ENCODE data around the gene SND1. TPM values are rescaled to one million over a fixed set of nuclear protein-coding genes. Genes with fewer than 3 reads are reported as not detected.

Gene SND1
- total RNA-seq, 1 experiment from 2014 or later = 218 TPM

DNA sequence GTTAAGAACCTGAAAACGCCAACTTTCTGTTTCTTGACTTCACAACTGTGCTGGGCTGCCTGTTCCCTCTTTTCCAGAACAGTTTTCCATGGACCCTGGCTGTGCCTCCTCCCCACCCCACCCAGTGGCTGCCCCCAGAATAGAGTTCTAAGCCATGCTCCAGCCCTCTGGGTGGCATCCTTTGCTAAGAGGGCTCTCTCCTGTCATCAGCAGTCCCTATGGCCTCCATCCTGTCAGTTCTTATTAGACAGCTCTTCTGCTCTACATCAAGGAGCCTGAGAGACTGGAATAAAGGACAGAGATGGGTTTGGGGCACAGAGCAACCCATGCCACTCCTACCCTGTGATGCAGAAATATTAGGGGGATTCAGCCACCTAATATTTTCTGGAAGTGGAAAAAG, 393.2 kb downstream of the SND1 start:
- Mint-ChIP-seq H3K27ac (no peak overlapping the region), H3K9me3 (no peaks in the 10 kb centered on the region), H3K4me3 (no peak overlapping the region; a peak in 1 of 5 replicates), H3K4me1 (peaks cover 8 to 9% of the 10 kb centered on the region in 2 experiments), H3K36me3 (ENCODE audit: insufficient read depth in 1 of 3, low read depth in 3 of 3) (no peaks in the 10 kb centered on the region), H3K27me3 (ENCODE audit: low read depth) (no peaks in the 10 kb centered on the region)
- Histone ChIP-seq H3K4me1 (ENCODE audit: insufficient read depth, low read length) (no peaks in the 10 kb centered on the region), H3K9ac (ENCODE audit: extremely low read depth, insufficient read length, low read length) (no peak overlapping the region), H3K79me1 (ENCODE audit: insufficient read depth, low read depth, low read length, poor library complexity, severe bottlenecking) (no peaks in the 10 kb centered on the region), H2AK5ac (ENCODE audit: insufficient read length, low read length) (no peak overlapping the region), H4K8ac (replicated peaks; ENCODE audit: insufficient read length, low read depth, low read length) (no peak overlapping the region), H3K18ac (ENCODE audit: insufficient read length, low read depth, low read length) (no peak overlapping the region), H3K9me3 (ENCODE audit: control insufficient read depth, low read depth, low read length) (no peaks in the 10 kb centered on the region), H2BK15ac (ENCODE audit: low read depth, low read length) (no peak overlapping the region), H3K23me2 (ENCODE audit: insufficient read length, low read depth, low read length, poor library complexity, severe bottlenecking) (no peaks in the 10 kb centered on the region), H3T11ph (ENCODE audit: low read length) (no peak overlapping the region), H4K91ac (ENCODE audit: insufficient read length, low read depth, low read length) (no peak overlapping the region), H3K27ac (ENCODE audit: insufficient read length, low read depth, low read length) (no peak overlapping the region), H3K14ac (ENCODE audit: insufficient read depth, low read length) (no peak overlapping the region), H3K56ac (ENCODE audit: insufficient read length, low read depth, low read length) (no peak overlapping the region), H2BK5ac (ENCODE audit: insufficient read length, low read length) (no peak overlapping the region), H3K23ac (ENCODE audit: insufficient read length, low read depth, low read length) (no peak overlapping the region), H3K27me3 (ENCODE audit: insufficient read depth, low read length) (no peaks in the 10 kb centered on the region), H2AFZ (ENCODE audit: low read length) (no peak overlapping the region), H2BK20ac (ENCODE audit: low read depth, low read length, poor library complexity, severe bottlenecking) (no peak overlapping the region), H2BK120ac (ENCODE audit: low read depth, low read length, poor library complexity, severe bottlenecking) (no peak overlapping the region), H3K4me2 (ENCODE audit: insufficient read depth, insufficient read length, low read length) (no peak overlapping the region), H3K4ac (ENCODE audit: low read depth, low read length) (no peak overlapping the region), H3K79me2 (ENCODE audit: insufficient read depth, low read length) (no peaks in the 10 kb centered on the region), H4K20me1 (ENCODE audit: control insufficient read depth, insufficient read depth, insufficient read length) (no peaks in the 10 kb centered on the region), H2BK12ac (ENCODE audit: insufficient read length, low read depth, low read length) (no peak overlapping the region), H4K5ac (ENCODE audit: insufficient read length, low read depth, low read length) (no peak overlapping the region)
- no CpG with 5 or more reads among the region's 1 CpG for WGBS (ENCODE audit: extremely low coverage, insufficient read length, low lambda C conversion rate)
- TF ChIP-seq, protein P1, sequence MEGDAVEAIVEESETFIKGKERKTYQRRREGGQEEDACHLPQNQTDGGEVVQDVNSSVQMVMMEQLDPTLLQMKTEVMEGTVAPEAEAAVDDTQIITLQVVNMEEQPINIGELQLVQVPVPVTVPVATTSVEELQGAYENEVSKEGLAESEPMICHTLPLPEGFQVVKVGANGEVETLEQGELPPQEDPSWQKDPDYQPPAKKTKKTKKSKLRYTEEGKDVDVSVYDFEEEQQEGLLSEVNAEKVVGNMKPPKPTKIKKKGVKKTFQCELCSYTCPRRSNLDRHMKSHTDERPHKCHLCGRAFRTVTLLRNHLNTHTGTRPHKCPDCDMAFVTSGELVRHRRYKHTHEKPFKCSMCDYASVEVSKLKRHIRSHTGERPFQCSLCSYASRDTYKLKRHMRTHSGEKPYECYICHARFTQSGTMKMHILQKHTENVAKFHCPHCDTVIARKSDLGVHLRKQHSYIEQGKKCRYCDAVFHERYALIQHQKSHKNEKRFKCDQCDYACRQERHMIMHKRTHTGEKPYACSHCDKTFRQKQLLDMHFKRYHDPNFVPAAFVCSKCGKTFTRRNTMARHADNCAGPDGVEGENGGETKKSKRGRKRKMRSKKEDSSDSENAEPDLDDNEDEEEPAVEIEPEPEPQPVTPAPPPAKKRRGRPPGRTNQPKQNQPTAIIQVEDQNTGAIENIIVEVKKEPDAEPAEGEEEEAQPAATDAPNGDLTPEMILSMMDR (conservative IDR thresholded peaks at IDR 0.05) = no peak
- no peak for DNase-seq

Measured in H9 (cell line).